H1 (cell line): Measurements from ENCODE around the gene CHMP4B. TPM values are rescaled to one million over a fixed set of nuclear protein-coding genes. Genes with fewer than 3 reads are reported as not detected.

Experiments used
- ATF2 ChIP-seq: IDR thresholded peaks from 2 replicates; pipeline ENCODE4 v1.6.1; 2012; ENCODE audit warnings: low read length, inconsistent platforms
- polyA plus RNA-seq, 7 experiments: library from polyadenylated mRNA; depleted of rRNA in 3 of 7; stranded (reverse) in 5 of 7; unstranded in 2 of 7; fragments of >200 nt in 5 of 7; fragments of 200-250 nt in 2 of 7; gene quantifications; 1 replicate in 5 of 7; 2 replicates in 1 of 7; 4 replicates in 1 of 7; pipeline versions ENCODE4 v1.2.1 to v1.2.3, GENCODE V29; 2011 to 2013; ENCODE audit warnings: missing spikeins in 2 of 7, mixed read lengths in 2 of 7
- total RNA-seq: library from RNA; stranded (reverse); fragmentation: NEBNext Ultra II Directional; extraction: Animal tissue kit (Norgen Biotek cat#: 25700); gene quantifications from 2 replicates; pipeline ENCODE4 v1.2.1, GENCODE V29; 2021

CHMP4B gene
- total and polyA plus RNA-seq, 2 of the 8 experiments (the other 6 are each of a cell fraction or from before 2014, with no cell fraction given): 38.6 to 66.3 TPM

DNA sequence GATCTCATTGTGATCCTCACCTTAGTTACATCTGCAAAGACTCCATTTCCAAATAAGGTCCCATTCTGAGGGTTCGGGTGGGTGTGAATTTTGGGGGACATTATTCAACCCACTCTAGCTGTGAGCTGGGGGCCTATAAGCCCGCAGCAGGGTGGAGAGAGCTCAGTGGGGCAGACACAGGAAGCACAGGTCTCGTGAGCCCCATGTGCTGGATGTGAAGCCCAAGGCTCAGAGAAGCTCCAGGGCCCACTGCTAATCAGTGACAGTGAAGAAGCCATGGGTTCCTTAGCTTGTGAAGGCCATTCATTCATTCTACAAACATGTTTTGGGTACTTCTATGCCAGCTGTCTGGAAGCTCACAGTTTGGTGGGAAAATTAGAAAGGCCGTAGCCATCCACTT lies 47.5 kb downstream of the CHMP4B start (continued):
- no peak for TF ChIP-seq ATF2
